GM19467 (cell line): ENCODE data around the gene ZNF20.
"Not testable (repeated sequence)": the region's sequence is repeated elsewhere in the genome, so short reads cannot be mapped to it uniquely, and the experiment has no call there.

Experiments used
- ATAC-seq: cut with Tn5 transposase; IDR thresholded peaks from one replicate; pipeline ENCODE4 v1.9.1; 2021; ENCODE audit warnings: mild to moderate bottlenecking, moderate library complexity; ENCODE audit not compliant: unreplicated experiment

ZNF20 gene

DNA sequence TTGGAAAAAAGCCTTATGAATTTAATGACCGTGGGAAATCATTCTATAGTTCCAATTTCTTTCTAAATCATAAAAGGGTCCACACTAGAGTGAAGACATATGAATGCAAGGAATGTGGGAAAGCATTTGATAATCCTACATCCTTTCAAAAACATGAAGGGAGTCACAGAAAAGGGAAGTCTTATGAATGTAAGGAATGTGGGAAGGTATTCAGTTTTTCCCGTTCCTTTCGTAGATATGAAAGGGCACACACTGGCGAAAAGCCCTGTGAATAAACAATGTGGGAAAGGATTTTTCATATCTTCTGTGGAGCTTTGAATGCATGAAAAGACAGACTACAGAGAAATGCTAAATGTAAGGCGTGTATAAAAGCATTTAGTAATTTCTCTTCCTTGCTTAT lies 27.0 kb downstream of the ZNF20 start:
- no peak for ATAC-seq

DNA sequence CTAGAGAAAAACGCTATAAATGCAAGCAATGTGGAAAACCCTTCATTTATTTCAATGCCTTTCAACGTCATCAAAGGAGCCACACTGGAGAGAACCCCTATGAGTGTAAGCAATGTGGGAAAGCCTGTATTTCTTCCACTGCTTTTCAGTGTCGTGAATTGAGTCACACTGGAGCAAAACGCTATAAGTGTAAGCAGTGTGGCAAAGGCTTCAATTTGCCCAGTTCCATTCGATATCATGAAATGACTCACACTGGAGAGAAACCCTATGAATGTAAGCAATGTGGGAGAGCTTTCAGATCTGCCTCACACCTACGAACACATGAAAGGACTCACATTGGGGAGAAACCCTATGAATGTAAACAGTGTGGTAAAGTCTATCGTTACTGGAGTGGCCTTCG lies 27.4 kb downstream of the ZNF20 start:
- ATAC-seq: no peak

DNA sequence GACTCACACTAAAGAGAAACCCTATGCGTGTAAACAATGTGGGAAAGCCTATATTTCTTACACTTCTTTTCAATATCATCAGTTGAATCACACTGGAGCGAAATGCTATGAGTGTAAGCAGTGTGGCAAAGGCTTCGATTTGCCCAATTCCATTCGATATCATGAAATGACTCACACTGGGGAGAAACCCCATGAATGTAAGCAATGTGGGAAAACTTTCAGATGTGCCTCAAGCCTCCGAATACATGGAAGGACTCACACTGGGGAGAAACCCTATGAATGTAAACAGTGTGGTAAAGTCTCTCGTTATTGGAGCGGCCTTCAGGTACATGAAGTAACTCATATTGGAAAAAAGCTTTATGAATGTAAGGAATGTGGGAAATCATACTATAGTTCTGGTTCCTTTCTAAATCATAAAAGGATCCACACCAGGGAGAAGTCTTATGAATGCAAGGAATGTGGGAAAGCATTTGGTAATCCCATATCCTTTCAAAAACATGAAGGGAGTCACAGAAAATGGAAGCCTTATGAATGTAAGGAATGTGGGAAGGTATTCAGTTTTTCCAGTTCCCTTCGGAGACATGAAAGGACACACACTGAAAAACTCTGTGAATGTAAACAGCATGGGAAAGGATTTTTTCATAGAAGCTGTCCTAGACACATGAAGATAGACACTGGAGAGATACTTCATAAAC lies 28.1 kb downstream of the ZNF20 start:
- ATAC-seq: no peak

DNA sequence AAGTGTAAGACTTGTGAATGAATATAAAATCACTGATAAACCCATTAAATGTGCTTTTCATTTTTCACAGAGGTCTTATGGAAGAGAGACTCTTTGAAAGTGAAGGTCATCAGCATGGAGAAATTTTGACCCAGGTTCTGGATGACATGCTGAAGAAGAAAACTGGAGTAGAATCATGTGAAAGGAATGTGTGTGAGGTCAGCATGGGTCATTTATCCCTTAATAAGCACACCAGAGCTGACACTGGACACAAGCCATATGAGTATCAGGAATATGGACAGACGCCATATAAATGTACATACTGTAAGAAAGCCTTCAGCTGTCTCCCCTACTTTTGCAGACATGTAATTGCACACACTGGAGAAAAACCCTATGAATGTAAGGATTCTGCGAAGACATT lies 29.0 kb downstream of the ZNF20 start:
- ATAC-seq: no peak

DNA sequence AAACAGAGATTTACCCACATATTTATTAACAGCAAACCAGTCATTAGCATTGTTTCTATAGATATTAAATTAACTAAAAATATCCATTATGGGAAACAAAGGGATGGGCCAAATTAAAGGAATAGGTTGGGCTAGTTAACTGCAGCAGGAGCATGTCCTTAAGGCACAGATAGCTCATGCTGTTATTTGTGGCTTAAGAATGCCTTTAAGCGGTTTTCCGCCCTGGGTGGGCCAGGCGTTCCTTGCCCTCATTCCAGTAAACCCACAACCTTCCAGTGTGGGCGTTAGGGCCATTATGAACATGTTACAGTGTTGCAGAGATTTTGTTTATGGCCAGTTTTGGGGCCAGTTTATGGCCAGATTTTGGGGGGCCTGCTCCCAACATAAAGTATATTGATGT lies 36.2 kb downstream of the ZNF20 start:
- ATAC-seq: not testable (repeated sequence)

DNA sequence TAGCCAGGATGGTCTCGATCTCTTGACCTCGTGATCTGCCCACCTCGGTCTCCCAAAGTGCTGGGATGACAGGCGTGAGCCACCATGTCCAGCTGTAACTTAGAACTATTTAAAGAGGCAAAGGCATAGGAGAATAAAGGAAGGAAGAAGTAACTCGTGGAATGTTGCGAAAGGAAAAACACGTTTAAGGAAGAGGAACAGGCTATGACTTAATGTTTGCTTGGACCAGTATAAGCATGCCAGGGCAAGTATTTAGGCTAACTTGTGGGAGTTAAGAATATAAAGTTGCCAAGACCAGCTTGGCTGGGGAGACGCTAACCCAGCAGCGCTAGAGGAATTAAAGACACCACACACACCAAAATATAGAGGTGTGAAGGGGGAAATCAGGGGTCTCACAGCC lies 42.1 kb downstream of the ZNF20 start:
- ATAC-seq: no peak

DNA sequence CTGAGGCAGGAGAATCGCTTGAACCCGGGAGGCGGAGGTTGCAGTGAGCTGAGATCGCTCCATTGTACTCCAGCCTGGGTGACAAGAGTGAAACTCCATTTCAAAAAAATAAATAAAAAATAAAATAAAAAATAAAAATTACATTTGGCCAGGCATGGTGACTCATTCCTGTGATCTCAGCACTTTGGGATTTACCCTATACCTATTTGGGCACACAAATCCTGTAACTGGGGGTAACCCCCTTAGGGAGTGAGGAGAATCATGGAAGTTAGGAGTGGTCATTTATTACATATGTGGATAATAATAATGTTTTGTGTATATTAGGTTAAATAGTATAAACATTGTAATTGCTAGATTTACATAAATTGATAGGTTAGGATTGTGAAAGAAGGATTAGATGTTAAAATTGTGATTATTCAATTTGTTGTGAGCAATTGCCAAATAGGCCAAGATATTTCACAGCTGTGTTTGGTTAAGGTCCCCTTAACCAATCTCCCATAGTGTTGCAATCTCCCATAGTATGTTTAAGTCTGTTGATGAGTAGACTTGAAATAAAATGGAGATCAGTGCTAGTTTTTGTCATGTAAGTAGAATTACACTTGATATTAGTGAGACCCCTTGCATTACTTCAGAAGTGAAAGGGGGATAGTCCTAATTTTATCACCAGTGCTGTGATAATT lies 44.9 kb downstream of the ZNF20 start:
- ATAC-seq: no peak

DNA sequence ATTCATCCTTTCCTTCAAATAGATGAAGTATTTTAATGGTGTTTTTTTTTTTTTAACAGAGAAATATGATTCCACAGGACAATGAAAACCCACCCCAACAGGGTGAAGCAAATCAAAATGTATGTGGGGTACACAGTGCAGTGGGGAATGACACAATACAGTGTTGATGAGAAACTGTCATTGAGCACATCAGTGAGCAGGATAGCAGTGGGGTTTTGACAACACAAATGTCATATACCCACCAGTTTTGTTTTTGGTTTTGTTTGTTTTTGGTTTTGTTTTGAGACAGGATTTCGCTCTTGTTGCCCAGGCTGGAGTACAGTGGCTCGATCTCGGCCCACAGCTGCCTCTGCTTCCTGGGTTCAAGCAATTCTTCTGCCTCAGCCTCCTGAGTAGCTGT lies 46.4 kb downstream of the ZNF20 start:
- no peak for ATAC-seq

DNA sequence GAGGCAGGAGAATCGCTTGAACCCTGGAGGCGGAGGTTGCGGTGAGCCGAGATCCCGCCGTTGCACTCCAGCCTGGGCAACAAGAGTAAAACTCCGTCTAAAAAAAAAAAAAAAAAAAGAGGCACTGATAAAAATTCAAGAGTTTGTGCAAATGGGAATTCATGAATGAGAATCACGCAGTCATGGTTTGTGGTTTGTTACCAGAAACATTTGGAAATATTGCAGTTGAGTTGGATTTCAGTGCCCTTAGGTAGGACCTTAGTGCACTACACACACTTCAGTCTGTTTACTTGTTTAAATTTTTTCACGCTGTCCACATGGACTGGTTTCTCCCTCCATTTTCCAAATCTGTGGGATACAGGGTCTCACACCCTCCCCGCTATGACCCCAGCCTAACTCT lies 47.2 kb downstream of the ZNF20 start:
- no peak for ATAC-seq

DNA sequence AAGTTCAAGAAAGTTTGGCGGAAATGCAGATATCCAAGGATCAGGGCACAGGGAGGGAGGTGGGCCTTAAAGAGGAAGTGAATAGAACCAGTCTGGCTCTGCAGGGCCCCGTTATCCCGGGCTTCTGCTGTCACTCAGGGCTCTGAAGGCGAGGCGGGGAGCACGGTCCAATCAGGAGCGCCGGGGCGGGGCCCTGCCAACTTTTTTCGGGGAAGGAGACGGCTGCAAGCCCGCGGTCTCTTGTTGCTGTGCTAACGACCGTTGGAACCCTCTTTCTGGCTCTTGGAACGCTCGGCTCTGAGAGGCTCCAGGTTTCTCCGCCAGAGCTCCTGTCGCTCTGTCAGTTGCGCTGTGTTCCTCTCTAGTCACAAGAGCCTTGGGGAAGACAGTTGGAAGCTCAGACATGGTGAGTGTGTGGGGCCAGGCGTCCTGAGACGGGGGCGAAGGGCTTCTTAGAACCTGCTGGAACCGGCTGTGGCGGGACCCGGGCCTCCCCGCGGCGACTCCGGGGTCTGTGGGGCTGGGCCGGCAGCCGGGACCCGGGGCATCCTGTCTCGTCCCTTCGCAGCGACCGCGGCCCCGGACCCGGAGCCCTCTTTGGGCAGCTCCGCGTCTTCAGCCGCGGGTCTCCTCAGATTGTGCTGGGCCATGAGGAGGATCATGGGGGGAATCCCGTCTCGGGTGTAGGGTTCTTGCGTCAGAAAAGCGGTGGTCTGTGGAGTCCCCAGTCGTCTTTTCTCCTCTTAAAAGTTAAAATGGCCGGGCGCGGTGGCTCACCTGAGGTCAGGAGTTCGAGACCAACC lies 47.9 kb downstream of the ZNF20 start:
- no peak for ATAC-seq

DNA sequence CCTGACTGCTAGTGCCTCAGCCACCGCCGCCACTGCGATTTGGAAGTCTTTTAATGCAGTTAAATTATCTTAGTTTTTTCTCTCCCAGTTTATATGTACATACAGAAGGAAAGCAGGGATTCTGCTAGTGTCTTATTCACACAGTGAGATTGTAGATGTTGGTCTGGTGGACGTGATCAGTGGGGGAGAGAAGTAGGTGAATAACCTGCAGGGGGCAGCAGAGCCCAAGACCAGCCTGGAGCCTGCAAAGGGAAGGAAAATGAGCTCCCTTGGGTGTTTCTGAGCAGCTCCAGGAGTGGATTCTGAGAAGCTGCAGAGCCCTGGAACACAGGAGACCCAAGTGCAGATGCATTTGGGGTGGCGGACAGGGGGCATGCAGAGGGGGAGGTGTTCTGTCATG lies 49.3 kb downstream of the ZNF20 start:
- no peak for ATAC-seq

DNA sequence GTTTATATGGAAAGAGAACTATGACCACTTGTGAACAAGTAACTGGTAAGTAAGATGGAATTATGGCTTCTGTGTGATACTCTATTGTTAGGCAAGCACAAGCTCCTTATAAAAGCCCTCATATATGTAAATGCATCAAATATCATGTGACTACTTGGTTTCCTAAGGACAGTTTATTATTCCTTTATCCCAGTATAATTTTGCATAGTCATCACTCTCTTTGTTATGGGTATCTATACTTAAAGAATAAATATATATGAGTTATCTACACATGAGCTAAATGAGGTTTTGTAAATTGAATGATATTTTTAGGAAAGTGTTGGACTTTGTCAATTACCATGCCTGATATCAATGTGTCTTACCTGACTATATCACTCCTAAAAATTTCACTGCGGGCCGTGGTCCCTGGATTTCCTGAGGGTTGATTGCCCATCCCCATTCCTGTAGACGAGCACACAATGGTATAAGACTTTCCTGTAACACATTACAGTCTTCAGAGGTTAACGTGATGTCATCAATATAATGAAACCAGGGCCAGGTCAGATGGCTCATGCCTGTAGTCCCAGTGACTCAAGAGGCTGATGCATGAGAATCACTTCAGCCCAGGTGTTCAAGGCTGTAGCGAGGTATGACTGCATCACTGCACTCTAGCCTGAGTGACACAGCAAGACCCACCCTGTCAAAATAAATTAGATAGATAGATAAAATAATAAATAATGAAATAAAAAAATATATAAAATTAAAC lies 54.9 kb downstream of the ZNF20 start:
- no peak for ATAC-seq

DNA sequence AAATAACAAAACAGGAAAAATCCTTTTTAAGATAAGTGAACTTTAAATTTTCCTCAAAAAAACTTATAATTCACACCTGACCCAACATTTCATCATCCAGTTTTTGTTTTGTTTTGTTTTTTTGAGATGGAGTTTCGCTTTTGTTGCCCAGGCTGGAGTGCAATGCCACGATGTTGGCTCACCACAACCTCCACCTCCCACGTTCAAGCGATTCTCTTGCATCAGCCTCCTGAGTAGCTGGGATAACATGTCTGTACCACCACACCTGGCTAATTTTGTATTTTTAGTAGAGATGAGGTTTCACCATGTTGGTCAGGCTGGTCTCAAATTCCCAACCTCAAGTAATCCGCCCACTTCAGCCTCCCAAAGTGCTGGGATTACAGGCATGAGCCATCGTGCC lies 56.8 kb downstream of the ZNF20 start:
- ATAC-seq: not testable (repeated sequence)
